ENCODE results near the gene FBLN2. TPM values are rescaled to one million over a fixed set of nuclear protein-coding genes. Genes with fewer than 3 reads are reported as not detected.

The FBLN2 gene
- total RNA-seq, 1 donor from 2014 or later = 4.8 TPM

- no peak for DNase-seq (ENCODE audit: low spot score)
- ATAC-seq = no peak
Measured at GRCh38 chr3:13676356-13677017, 127.6 kb downstream of the FBLN2 start.

DNA sequence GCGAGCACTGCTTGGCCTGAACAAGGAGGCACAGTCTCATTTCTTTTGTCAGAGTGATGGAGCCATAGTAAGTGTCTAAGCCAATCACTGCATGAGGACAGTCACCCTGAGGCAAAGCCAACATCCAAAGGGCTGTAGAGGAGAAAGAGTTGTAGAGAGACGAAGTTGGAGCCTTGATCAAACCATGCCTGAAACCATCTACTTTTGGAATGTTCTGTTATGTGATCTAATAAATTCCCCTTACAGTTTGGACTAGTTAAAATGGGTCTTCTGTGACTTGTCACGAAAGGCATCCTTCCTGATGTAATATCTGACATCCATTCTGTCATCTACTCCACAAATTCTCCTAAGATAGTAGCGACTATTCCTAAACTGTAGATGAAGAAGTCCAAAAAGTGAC is 128.3 kb downstream of the FBLN2 start:
- DNase-seq (ENCODE audit: low spot score) (no peak), ATAC-seq (no peak)

GRCh38 chr3:13681931-13682330 is 133.0 kb downstream of the FBLN2 start:
- ATAC-seq (no peak), DNase-seq (ENCODE audit: low spot score) (no peak)

DNA sequence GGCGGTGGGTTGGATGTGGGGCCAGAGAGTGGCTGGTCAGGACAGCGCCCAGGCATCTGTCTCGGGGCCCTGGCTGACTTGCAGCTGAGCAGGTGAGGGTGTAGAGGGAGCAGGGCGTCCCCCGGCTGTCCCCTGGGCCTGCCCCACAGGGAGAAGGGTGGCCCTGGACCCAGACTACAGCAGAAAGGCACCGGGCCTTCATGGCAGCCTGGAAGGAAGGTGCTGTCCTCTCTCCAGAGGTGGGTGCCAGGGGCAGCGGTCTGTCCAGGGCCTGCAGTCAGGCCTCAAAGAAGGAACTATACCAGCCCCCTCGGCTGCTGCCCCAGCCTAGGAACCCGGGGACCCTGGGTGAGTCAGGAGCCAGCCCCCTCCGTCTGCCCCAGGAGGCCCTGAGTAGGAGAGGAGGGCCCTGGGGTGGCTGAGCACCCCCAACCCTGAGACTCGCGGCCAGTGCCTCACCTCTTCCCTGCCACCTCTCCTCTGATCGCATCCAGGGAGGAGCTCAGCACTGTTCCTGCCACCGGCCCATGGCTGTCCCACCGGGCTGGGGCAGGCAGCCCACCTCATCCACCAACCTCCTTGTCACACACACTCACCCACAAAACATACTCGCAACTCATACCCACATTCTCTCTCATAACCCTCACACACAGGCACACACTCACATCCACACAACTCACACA is 133.5 kb downstream of the FBLN2 start:
- DNase-seq (ENCODE audit: low spot score) (no peak), ATAC-seq (no peak)

GRCh38 chr3:13683288-13683687 is 134.4 kb downstream of the FBLN2 start:
- DNase-seq (ENCODE audit: low spot score) (no peak), ATAC-seq (no peak)

- DNase-seq (ENCODE audit: low spot score) = no peak
Measured at GRCh38 chr3:13683772-13684171, 134.8 kb downstream of the FBLN2 start.

GRCh38 chr3:13684350-13684749 is 135.4 kb downstream of the FBLN2 start:
- ATAC-seq (no peak), DNase-seq (ENCODE audit: low spot score) (no peak)

More at GRCh38 chr3:13683772-13684171, 134.8 kb downstream of the FBLN2 start:
- no peak for ATAC-seq

- no peak for ATAC-seq
- no peak for DNase-seq (ENCODE audit: low spot score)
Measured at GRCh38 chr3:13684854-13685253, 135.9 kb downstream of the FBLN2 start.

- no peak for DNase-seq (ENCODE audit: low spot score)
- ATAC-seq = no peak
Measured at GRCh38 chr3:13685721-13686120, 136.8 kb downstream of the FBLN2 start.

- no peak for ATAC-seq
- DNase-seq (ENCODE audit: low spot score) = no peak
Measured at GRCh38 chr3:13686367-13687160, 137.6 kb downstream of the FBLN2 start.

DNA sequence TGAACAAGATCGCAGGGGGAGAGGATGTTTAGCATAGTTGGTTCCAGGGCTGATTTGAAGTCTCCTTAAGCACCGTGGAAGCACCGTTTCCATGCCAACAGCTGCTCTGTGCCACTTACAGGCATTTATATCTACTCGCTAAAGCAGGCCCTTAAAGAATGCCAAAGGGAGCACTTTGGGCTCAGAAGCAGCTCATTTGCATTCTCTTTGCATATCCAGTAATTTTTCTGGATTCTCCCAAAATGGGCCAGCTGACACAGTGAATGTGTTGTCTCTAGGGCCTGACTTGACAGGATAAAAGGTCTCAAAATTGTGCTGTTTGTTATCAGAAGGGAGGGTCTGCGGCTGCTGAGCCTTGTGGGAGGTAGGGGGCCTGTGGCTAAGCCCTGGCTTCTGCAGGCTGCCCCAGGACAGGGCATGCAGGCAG is 138.6 kb downstream of the FBLN2 start:
- no peak for DNase-seq (ENCODE audit: low spot score)
- no peak for ATAC-seq

Other genes with a start within 250 kb of the FBLN2 start
- 19.1 TPM for gene NUP210, start 128.8 kb upstream of the FBLN2 start, total RNA-seq
- 4.6 TPM for gene HDAC11, start 68.8 kb upstream of the FBLN2 start, total RNA-seq